IPS-18a (cell line): ENCODE data around the gene APBA2.

Source experiments
- H3K27ac ChIP-seq: one replicate; pipeline ENCODE4 v1.5.1; 2013; ENCODE audit warnings: low read length
- H3K27me3 ChIP-seq: one replicate; pipeline ENCODE4 v1.6.1; 2013; ENCODE audit warnings: mild to moderate bottlenecking, low read length; ENCODE audit not compliant: control insufficient read depth, insufficient read depth
- H3K36me3 ChIP-seq: one replicate; pipeline ENCODE4 v1.6.1; 2013; ENCODE audit warnings: low read depth, low read length; ENCODE audit not compliant: control insufficient read depth
- H3K4me1 ChIP-seq: one replicate; pipeline ENCODE4 v1.6.1; 2013; ENCODE audit warnings: low read depth, low read length; ENCODE audit not compliant: control insufficient read depth
- H3K4me3 ChIP-seq: one replicate; pipeline ENCODE4 v1.5.1; 2013; ENCODE audit warnings: low read length
- H3K9ac ChIP-seq: one replicate; pipeline ENCODE4 v1.6.1; 2013; ENCODE audit warnings: mild to moderate bottlenecking, low read length, moderate library complexity
- H3K9me3 ChIP-seq: one replicate; pipeline ENCODE4 v1.6.1; 2013; ENCODE audit warnings: low read depth, low read length; ENCODE audit not compliant: control insufficient read depth

APBA2 gene

DNA sequence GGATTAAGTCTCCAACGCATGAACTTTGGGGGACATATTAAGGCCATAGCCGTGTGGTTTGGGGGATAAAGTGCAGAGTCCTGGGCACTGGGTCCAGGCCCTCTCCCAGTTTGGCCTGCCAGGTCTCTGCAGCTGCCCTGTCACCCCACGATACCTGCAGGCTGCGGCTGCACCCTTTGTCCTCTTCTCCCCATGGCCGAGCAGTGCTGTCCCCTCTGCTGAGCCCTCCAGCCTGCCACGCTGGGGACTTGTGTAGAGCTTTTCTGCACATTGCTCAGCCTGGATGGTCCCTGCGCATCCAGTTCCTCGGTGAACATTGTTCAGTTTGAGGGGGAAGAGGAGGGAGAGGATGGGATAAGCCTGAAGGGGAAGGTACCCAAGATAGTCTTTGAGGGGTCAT is 167.2 kb downstream of the APBA2 start:
- H3K27ac ChIP-seq: no peak overlapping the region
- no peak overlapping the region for H3K9ac ChIP-seq
- no peaks in the 10 kb centered on the region for H3K27me3 ChIP-seq
- H3K4me1 ChIP-seq: peaks cover 19% of the 10 kb centered on the region
- H3K4me3 ChIP-seq: no peak overlapping the region
- H3K9me3 ChIP-seq: no peaks in the 10 kb centered on the region
- no peaks in the 10 kb centered on the region for H3K36me3 ChIP-seq

DNA sequence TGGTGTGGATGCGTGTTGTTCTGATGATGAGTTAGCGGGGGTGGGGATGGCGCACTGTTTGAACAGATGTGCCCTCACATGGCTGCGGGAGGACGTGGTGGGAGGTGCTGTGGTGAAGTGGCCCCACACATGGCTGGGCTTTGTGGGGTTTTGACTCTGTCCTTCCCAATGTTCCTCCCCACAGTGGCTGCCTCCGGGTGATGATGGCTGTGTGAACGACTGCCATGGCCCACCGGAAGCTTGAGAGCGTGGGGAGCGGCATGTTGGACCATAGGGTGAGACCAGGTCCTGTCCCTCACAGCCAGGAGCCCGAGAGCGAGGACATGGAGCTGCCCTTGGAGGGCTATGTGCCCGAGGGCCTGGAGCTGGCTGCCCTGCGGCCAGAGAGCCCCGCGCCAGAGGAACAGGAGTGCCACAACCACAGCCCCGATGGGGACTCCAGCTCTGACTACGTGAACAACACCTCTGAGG is 167.9 kb downstream of the APBA2 start:
- Histone ChIP-seq H3K27me3 (no peaks in the 10 kb centered on the region), H3K9me3 (no peaks in the 10 kb centered on the region), H3K27ac (no peak overlapping the region)

DNA sequence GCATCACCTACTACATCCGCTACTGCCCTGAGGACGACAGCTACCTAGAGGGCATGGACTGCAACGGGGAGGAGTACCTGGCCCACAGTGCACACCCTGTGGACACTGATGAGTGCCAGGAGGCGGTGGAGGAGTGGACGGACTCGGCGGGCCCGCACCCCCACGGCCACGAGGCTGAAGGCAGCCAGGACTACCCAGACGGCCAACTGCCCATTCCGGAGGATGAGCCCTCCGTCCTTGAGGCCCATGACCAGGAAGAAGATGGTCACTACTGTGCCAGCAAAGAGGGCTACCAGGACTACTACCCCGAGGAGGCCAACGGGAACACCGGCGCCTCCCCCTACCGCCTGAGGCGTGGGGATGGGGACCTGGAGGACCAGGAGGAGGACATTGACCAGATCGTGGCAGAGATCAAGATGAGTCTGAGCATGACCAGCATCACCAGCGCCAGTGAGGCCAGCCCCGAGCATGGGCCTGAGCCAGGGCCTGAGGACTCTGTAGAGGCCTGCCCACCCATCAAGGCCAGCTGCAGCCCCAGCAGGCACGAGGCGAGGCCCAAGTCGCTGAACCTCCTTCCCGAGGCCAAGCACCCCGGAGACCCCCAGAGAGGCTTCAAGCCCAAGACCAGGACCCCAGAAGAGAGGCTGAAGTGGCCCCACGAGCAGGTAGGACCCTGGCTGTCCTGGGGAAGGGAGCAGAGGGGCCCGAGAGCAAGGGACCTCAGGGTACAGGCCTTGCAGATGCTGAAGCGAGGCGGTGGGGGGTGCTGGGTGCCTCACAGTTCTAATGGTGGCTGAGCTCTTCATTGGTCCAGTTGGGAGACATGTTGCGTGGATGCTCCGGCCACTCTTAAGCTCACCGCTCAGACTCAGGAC is 168.6 kb downstream of the APBA2 start:
- Histone ChIP-seq H3K9ac (no peak overlapping the region), H3K9me3 (no peaks in the 10 kb centered on the region), H3K27ac (no peak overlapping the region), H3K36me3 (no peaks in the 10 kb centered on the region), H3K4me1 (peaks cover 19% of the 10 kb centered on the region), H3K27me3 (no peaks in the 10 kb centered on the region), H3K4me3 (no peak overlapping the region)

More for the DNA sequence above, 167.9 kb downstream of the APBA2 start:
- Histone ChIP-seq H3K9ac (no peak overlapping the region), H3K36me3 (no peaks in the 10 kb centered on the region), H3K4me1 (peaks cover 19% of the 10 kb centered on the region), H3K4me3 (no peak overlapping the region)

DNA sequence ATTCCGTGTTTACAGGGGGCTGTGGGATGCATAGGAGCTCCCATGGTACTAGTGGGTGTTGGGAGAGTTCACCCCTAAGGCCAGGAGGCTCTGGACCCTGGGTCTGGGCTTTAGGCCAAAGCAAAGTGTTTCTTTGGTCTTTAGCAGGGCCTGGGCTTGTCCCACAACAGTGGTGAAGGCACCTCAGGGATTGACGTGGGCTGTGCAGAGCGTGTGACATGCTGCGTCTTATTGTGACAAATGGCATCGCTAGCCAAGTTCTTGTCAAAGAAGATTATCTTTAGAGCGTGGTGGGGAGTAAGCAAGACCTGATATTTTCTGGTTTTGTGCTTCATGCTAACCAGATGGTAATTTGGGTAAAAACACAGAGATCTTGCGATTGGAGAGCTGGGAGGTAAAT is 170.1 kb downstream of the APBA2 start:
- Histone ChIP-seq H3K27ac (no peak overlapping the region), H3K9ac (no peak overlapping the region), H3K9me3 (no peaks in the 10 kb centered on the region), H3K4me3 (no peak overlapping the region), H3K4me1 (peaks cover 19% of the 10 kb centered on the region), H3K27me3 (no peaks in the 10 kb centered on the region), H3K36me3 (no peaks in the 10 kb centered on the region)

DNA sequence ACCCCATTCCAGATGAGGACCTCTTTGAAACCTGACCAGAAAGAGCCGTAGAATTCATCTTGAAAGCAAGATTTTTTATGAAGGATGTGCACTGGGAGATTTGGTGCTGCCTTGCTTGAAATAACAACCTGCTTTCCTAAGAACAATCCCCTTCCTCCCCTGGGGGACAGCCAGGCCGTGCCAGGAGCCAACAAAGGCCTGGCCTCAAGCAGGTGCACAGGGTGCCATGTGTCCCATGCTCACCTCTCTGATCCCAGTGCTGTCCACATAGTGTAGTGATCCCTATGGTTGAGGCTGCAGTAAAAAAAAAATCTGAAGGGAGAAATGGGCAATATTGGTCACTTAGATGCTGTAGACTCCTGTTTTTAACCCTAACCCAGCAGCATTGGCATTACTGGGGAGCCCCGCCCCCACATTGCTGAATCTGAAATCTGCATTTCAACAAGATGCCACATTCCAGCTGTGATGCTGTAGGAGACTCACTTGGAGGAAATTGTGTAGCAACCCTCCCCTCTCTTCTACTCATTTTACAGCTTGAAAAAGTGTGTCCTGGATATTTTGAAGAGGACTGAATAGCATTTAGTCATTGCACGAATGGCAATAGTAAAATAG is 171.2 kb downstream of the APBA2 start:
- H3K4me3 ChIP-seq: no peak overlapping the region
- H3K27me3 ChIP-seq: no peaks in the 10 kb centered on the region
- no peaks in the 10 kb centered on the region for H3K9me3 ChIP-seq
- peaks cover 19% of the 10 kb centered on the region for H3K4me1 ChIP-seq
- H3K9ac ChIP-seq: no peak overlapping the region
- H3K36me3 ChIP-seq: no peaks in the 10 kb centered on the region
- no peak overlapping the region for H3K27ac ChIP-seq

DNA sequence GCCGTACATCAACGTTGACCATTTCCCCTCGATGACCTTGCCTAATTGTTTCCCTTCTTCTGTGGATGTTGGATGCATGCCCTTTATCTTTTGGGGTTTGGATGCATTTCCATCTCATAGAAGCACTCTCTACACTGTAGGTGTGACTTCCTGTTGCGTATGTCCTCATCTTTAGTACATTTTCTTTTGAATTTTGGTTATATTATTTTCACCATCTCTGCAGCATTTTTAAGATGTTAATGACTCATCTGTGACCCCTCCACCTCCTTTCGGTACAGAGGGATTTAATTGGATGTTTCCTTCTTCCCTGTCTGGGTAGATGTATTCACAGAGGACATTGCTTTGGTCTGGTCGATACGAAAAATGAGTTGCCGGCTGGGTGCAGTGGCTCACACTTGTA is 172.1 kb downstream of the APBA2 start:
- Histone ChIP-seq H3K4me1 (peaks cover 19% of the 10 kb centered on the region), H3K36me3 (no peaks in the 10 kb centered on the region), H3K27me3 (no peaks in the 10 kb centered on the region), H3K4me3 (no peak overlapping the region), H3K27ac (no peak overlapping the region), H3K9me3 (no peaks in the 10 kb centered on the region), H3K9ac (no peak overlapping the region)

DNA sequence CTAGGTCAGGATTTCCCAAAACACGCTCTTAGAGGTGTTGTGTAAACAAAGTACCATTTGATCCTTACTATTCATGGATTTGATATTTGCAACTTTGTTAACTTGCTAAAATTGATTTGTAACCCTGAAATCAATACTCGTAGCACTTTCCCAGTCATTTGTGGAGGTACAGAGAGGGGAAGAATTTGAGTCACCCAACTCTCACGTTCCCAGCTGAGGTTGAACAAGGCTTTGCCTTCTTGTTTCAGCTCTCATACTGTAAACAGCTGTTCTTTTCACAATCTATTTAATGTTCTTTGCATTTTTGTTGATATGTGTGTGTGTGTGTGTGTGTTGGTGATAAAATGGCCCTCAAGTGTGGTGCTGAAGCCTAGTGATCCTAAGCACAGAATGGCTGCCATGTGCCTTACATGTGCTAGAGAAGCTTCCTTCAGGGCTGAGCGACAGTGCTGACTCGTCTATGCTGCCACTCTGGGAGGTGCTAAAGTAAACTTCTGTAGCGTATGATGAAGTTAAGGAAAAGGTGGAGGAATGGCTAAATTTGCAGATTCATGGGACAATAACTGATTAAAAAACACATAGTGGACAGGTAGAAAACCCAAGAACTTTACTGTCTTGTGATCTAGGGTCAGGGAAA is 173.2 kb downstream of the APBA2 start:
- no peaks in the 10 kb centered on the region for H3K27me3 ChIP-seq
- H3K4me1 ChIP-seq: peaks cover 19% of the 10 kb centered on the region
- no peaks in the 10 kb centered on the region for H3K9me3 ChIP-seq
- no peaks in the 10 kb centered on the region for H3K36me3 ChIP-seq
- H3K9ac ChIP-seq: no peak overlapping the region
- no peak overlapping the region for H3K4me3 ChIP-seq
- no peak overlapping the region for H3K27ac ChIP-seq

DNA sequence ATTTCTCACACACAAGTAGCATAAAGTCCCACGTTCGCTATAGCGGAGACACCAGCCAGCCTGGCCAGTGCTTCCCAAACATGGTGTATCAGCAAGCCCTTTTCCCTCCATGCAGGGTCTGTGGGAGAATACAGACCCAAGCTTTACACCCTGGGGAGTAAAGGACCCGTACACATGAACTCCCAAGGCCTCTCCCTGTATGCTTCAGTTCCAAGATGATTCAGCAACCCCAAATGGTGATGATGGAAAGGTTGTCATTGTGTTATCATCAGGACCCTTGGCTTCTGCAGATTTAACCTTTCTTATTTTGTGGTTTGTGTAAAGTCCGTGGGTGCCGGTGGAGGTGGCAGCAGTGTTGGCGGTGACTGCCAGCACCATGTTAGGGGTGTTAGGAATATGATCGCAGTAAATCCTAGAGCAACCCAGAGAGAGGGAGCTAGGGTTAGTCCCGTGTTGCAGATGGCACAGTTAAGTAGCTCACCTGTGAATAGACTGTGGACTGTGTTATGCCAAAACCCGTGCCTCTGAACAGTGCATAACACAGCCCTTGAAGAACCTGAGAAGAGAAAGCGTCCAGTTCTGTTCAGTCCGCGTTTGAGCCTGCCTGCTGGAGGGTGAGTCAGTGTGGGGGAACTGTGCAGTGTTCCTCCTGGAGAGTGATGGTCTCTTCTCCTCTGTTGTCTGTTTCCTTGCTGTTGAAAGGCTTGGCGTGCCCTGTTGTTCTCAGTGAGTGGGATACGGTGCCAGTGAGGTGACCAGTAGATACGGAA is 174.3 kb downstream of the APBA2 start:
- no peaks in the 10 kb centered on the region for H3K27me3 ChIP-seq
- H3K27ac ChIP-seq: no peak overlapping the region
- no peaks in the 10 kb centered on the region for H3K36me3 ChIP-seq
- no peak overlapping the region for H3K4me3 ChIP-seq
- H3K4me1 ChIP-seq: peaks cover 24% of the 10 kb centered on the region
- H3K9me3 ChIP-seq: no peaks in the 10 kb centered on the region
- H3K9ac ChIP-seq: no peak overlapping the region

DNA sequence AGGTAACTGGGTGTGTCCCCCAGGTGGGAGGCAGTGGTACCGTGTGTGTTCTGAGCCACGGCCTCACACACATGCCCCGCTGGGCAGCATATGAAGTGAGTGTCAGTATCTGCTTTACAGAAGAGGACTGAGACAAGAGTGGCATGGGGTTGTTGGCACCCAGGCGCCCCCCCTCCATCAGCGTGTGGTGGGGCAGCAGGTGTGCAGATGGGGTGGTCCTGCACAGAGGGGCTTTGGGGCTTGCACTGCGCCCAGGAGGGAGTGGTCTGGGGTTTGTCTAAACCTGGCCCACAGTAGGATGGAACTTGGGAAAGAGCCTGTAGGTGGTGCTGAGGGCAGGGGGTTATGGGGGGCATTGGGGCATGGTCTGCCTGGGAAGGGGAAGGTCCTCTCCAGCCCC is 176.0 kb downstream of the APBA2 start:
- no peaks in the 10 kb centered on the region for H3K27me3 ChIP-seq
- no peaks in the 10 kb centered on the region for H3K36me3 ChIP-seq
- H3K9ac ChIP-seq: no peak overlapping the region
- no peak overlapping the region for H3K27ac ChIP-seq
- H3K4me1 ChIP-seq: peaks cover 16% of the 10 kb centered on the region
- H3K4me3 ChIP-seq: no peak overlapping the region
- no peaks in the 10 kb centered on the region for H3K9me3 ChIP-seq

DNA sequence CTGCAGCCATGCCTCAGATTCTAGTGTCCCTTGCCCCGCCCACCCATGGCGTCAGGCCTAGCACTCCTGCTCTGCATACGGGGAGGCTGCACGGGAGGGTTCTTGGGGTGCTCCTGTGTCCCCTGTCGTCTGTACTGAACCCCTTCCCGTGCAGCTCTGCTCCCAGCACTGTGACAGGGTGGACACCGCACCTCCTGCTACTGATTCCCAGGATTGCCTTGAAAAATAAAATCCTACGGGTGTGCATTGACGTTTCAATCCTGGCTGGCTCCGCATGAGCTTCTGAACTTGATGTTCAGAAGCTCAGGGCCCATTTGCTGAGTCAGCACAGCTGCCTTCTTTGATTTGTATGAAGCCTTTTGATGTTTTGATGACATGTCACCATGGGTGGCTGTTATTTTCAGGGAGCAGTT is 176.4 kb downstream of the APBA2 start:
- H3K9ac ChIP-seq: no peak overlapping the region
- H3K4me3 ChIP-seq: no peak overlapping the region
- H3K27me3 ChIP-seq: no peaks in the 10 kb centered on the region
- H3K4me1 ChIP-seq: peaks cover 12% of the 10 kb centered on the region
- H3K9me3 ChIP-seq: no peaks in the 10 kb centered on the region
- H3K27ac ChIP-seq: no peak overlapping the region
- H3K36me3 ChIP-seq: no peaks in the 10 kb centered on the region

DNA sequence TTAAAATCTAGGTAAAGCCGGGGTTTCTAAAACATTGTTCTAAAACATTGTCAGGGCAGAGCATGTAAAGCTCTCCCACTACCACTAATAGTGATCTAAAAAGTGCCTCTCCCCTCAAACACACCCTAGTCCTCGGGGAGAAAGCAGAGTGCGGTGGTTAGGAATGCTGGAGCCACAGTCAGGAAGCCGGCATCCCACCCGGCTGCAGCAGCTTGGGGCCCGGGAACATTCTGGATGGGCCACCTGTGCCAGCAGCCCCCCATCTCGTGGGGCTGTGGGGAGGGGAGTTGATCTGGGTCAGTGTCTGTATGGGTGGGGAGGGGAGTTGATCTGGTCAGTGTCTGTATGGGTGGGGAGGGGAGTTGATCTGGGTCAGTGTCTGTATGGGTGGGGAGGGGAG is 176.9 kb downstream of the APBA2 start:
- Histone ChIP-seq H3K4me1 (peaks cover 7% of the 10 kb centered on the region), H3K36me3 (no peaks in the 10 kb centered on the region), H3K27me3 (no peaks in the 10 kb centered on the region), H3K9ac (no peak overlapping the region), H3K4me3 (no peak overlapping the region), H3K27ac (no peak overlapping the region), H3K9me3 (no peaks in the 10 kb centered on the region)
